ENCODE measurements around the gene MARCHF3. TPM values are rescaled to one million over a fixed set of nuclear protein-coding genes. Genes with fewer than 3 reads are reported as not detected.

MARCHF3 gene
- total RNA-seq, 1 experiment from 2014 or later, result 16.1 TPM

- ATAC-seq, result no peak
- H3K27ac Mint-ChIP-seq, result no peak overlapping the region
Measured at GRCh38 chr5:126965487-126965886, 64.9 kb downstream of the MARCHF3 start.

GRCh38 chr5:126965061-126965475 is 65.3 kb downstream of the MARCHF3 start:
- ChIA-PET POLR2A (interaction anchor here (0.6 kb wide), 1 partner anchor 209 kb away, joined by 3 read pairs; no protein-coding TSS in a partner anchor), CTCF (no interaction called here)
- TF ChIP-seq FOXJ3 (CRISPR knock-in tag; IDR thresholded peaks at IDR 0.05; ENCODE audit: borderline replicate concordance) (no peak), TEAD4 (CRISPR knock-in tag; IDR thresholded peaks at IDR 0.05) (no peak)
- H3K9me3 Mint-ChIP-seq, result no peaks in the 10 kb centered on the region
- no peak overlapping the region for H3K4me3 Mint-ChIP-seq
- H3K4me1 Mint-ChIP-seq, result peaks cover 32% of the 10 kb centered on the region
- ATAC-seq, result no peak
- H3K27ac Mint-ChIP-seq, result no peak overlapping the region
- H3K36me3 Mint-ChIP-seq, result no peaks in the 10 kb centered on the region
- no peak for DNase-seq (ENCODE audit: low spot score)
- H3K27me3 Mint-ChIP-seq (ENCODE audit: low read depth), result no peaks in the 10 kb centered on the region

More at GRCh38 chr5:126965487-126965886, 64.9 kb downstream of the MARCHF3 start:
- DNase-seq (ENCODE audit: low spot score), result no peak
- TF ChIP-seq MYBL2 (CRISPR knock-in tag; IDR thresholded peaks at IDR 0.05), result no peak
- no peak for TF ChIP-seq CREM (CRISPR knock-in tag; IDR thresholded peaks at IDR 0.05)
- TF ChIP-seq KAT7 (CRISPR knock-in tag; IDR thresholded peaks at IDR 0.05; ENCODE audit: borderline replicate concordance), result no peak
- no peak for TF ChIP-seq ZNF423 (CRISPR knock-in tag; IDR thresholded peaks at IDR 0.05)
- TF ChIP-seq TP53 (CRISPR knock-in tag; IDR thresholded peaks at IDR 0.05), result no peak
- TF ChIP-seq NR1H2 (CRISPR knock-in tag; IDR thresholded peaks at IDR 0.05), result no peak
- no peak for TF ChIP-seq EMX1 (CRISPR knock-in tag; IDR thresholded peaks at IDR 0.05)
- no peak for TF ChIP-seq ZMAT4 (CRISPR knock-in tag; IDR thresholded peaks at IDR 0.05)
- no peak for TF ChIP-seq HMGA2 (CRISPR knock-in tag; IDR thresholded peaks at IDR 0.05)
- no peak for TF ChIP-seq GABPB1 (CRISPR knock-in tag; IDR thresholded peaks at IDR 0.05)
- POLR2A ChIA-PET, result no interaction called here
- Mint-ChIP-seq H3K4me3 (no peak overlapping the region), H3K4me1 (peaks cover 34% of the 10 kb centered on the region), H3K27me3 (ENCODE audit: low read depth) (no peaks in the 10 kb centered on the region), H3K36me3 (no peaks in the 10 kb centered on the region), H3K9me3 (no peaks in the 10 kb centered on the region)
- CTCF ChIA-PET, result no interaction called here

- H3K4me1 Mint-ChIP-seq, result peaks cover 24% of the 10 kb centered on the region
- no peaks in the 10 kb centered on the region for H3K27me3 Mint-ChIP-seq (ENCODE audit: low read depth)
- no peaks in the 10 kb centered on the region for H3K36me3 Mint-ChIP-seq
- CTCF ChIA-PET, result no interaction called here
- ATAC-seq, result no peak
- H3K4me3 Mint-ChIP-seq, result no peak overlapping the region
- H3K9me3 Mint-ChIP-seq, result no peaks in the 10 kb centered on the region
- no peak for TF ChIP-seq ZNF121 (CRISPR knock-in tag; IDR thresholded peaks at IDR 0.05)
- TF ChIP-seq NFE2L1 (CRISPR knock-in tag; IDR thresholded peaks at IDR 0.05), result no peak
- no peak for TF ChIP-seq ELF4 (CRISPR knock-in tag; IDR thresholded peaks at IDR 0.05; ENCODE audit: low read depth)
- no peak for TF ChIP-seq MLX (CRISPR knock-in tag; IDR thresholded peaks at IDR 0.05)
- H3K27ac Mint-ChIP-seq, result peak overlapping the region; percentile 38
- POLR2A ChIA-PET, result no interaction called here
- DNase-seq (ENCODE audit: low spot score), result no peak
Measured at GRCh38 chr5:126963822-126964375, 66.5 kb downstream of the MARCHF3 start.

GRCh38 chr5:126961702-126962101 is 68.7 kb downstream of the MARCHF3 start:
- peak overlapping the region; percentile 54; the same call in 1 of the 2 replicates for H3K27ac Mint-ChIP-seq
- no peak overlapping the region for H3K4me3 Mint-ChIP-seq
- DNase-seq (ENCODE audit: low spot score) (no peak), ATAC-seq (no peak)
- H3K9me3 Mint-ChIP-seq, result peaks cover 4% of the 10 kb centered on the region
- H3K27me3 Mint-ChIP-seq (ENCODE audit: low read depth), result no peaks in the 10 kb centered on the region
- peaks cover 24% of the 10 kb centered on the region for H3K4me1 Mint-ChIP-seq
- ChIA-PET POLR2A (no interaction called here), CTCF (no interaction called here)
- TF ChIP-seq ELF4 (CRISPR knock-in tag; IDR thresholded peaks at IDR 0.05; ENCODE audit: low read depth) (no peak), ATF1 (CRISPR knock-in tag; IDR thresholded peaks at IDR 0.05) (no peak), IRF2 (CRISPR knock-in tag; IDR thresholded peaks at IDR 0.05; ENCODE audit: borderline replicate concordance, low read depth) (no peak), ZNF232 (CRISPR knock-in tag; IDR thresholded peaks at IDR 0.05) (no peak), E2F1 (CRISPR knock-in tag; IDR thresholded peaks at IDR 0.05) (no peak), NR2C2 (CRISPR knock-in tag; IDR thresholded peaks at IDR 0.05) (no peak), CBFB (CRISPR knock-in tag; IDR thresholded peaks at IDR 0.05; ENCODE audit: low read depth) (no peak)
- H3K36me3 Mint-ChIP-seq, result peaks cover under 1% of the 10 kb centered on the region; the same call in 1 of the 2 replicates

Measured in WTC11 (cell line).